GM06990 (cell line): Measurements from ENCODE around the gene SLC10A7.

ENCODE experiments used
- DNase-seq: peaks from one replicate; pipeline ENCODE4 v3.0.0-alpha.2; 2011; ENCODE audit not compliant: insufficient read length; ENCODE audit errors: extremely low read depth
- H3K27me3 ChIP-seq: replicated peaks from 2 replicates; pipeline ENCODE4 v1.6.0; 2011; ENCODE audit warnings: low read length; ENCODE audit not compliant: control insufficient read depth, insufficient read depth
- H3K36me3 ChIP-seq: 2 replicates; pipeline ENCODE4 v1.5.1; 2011; ENCODE audit warnings: low read length; ENCODE audit not compliant: control insufficient read depth, insufficient read depth
- H3K4me3 ChIP-seq: replicated peaks from 2 replicates; pipeline ENCODE4 v1.5.1; 2011; ENCODE audit warnings: low read depth, mild to moderate bottlenecking, control low read depth, low read length
- TF ChIP-seq, protein P1 (sequence below): IDR thresholded peaks from 2 replicates; pipeline ENCODE4 v1.5.1; 2011; ENCODE audit warnings: low read length, control low read depth, mild to moderate bottlenecking, inconsistent platforms; ENCODE audit not compliant: insufficient read depth, poor library complexity, severe bottlenecking

Gene SLC10A7

DNA sequence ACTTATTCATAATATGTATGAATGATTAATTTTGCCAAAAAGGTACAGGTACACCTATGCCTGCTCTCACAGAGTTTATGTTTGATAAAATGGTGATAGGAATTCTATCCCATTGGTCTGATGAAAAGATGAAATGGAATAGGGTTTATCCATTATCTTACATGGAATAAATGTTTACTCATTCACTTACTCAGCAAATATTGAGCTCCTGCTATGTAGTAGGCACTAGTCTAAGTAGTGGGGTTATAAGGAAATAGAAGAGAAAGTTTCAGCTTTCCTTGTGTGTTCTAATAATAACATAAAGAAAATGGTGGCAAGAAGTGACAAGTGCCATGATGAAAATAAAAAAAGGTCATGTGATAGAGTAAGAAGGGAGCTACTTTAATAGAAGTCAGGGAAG is 12.4 kb upstream of the SLC10A7 start:
- DNase-seq, result no peak
- H3K36me3 ChIP-seq, result no peaks in the 10 kb centered on the region
- H3K4me3 ChIP-seq, result no peak overlapping the region
- TF ChIP-seq, protein P1, sequence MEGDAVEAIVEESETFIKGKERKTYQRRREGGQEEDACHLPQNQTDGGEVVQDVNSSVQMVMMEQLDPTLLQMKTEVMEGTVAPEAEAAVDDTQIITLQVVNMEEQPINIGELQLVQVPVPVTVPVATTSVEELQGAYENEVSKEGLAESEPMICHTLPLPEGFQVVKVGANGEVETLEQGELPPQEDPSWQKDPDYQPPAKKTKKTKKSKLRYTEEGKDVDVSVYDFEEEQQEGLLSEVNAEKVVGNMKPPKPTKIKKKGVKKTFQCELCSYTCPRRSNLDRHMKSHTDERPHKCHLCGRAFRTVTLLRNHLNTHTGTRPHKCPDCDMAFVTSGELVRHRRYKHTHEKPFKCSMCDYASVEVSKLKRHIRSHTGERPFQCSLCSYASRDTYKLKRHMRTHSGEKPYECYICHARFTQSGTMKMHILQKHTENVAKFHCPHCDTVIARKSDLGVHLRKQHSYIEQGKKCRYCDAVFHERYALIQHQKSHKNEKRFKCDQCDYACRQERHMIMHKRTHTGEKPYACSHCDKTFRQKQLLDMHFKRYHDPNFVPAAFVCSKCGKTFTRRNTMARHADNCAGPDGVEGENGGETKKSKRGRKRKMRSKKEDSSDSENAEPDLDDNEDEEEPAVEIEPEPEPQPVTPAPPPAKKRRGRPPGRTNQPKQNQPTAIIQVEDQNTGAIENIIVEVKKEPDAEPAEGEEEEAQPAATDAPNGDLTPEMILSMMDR, result no peak
- H3K27me3 ChIP-seq, result no peaks in the 10 kb centered on the region

DNA sequence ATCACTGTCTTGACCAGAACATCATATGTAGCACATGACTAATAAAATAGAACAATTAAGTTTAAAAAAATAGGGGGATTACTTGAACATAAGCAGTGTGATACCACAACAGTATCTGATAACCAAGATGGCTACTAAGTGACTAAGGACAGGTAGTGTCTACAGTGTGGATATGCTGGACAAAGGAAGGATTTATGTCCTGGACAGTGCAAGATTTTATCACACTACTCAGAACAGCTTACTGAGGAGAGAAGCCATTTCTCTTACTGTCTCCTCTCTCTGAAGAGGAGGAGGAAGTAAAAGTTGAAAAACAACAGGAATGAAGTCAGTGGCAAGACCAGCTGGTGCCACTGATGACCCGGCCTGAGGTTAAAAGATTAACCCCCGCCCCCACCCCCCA is 4.0 kb upstream of the SLC10A7 start:
- H3K4me3 ChIP-seq, result no peak overlapping the region
- TF ChIP-seq, protein P1, result no peak
- no peaks in the 10 kb centered on the region for H3K27me3 ChIP-seq
- no peaks in the 10 kb centered on the region for H3K36me3 ChIP-seq
- no peak for DNase-seq

DNA sequence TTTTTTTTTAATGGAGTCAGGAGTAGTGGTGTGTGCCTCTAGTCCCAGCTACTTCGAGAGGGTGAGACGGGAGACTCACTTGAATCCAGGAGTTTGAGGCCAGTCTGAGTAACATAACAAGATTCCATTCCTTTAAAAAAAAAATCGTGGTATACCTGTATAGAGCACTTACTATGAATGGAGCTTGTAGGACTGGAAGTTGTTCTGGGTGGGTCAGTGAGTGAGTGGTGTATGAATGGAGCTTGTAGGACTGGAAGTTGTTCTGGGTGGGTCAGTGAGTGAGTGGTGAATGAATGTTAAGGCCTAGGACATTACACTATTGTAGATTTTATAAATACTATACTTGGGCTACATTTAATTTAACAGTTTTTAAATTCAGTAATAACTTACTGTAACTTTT is 2.9 kb upstream of the SLC10A7 start:
- no peak for DNase-seq
- H3K4me3 ChIP-seq, result no peak overlapping the region
- no peaks in the 10 kb centered on the region for H3K27me3 ChIP-seq
- no peaks in the 10 kb centered on the region for H3K36me3 ChIP-seq
- TF ChIP-seq, protein P1, result no peak

DNA sequence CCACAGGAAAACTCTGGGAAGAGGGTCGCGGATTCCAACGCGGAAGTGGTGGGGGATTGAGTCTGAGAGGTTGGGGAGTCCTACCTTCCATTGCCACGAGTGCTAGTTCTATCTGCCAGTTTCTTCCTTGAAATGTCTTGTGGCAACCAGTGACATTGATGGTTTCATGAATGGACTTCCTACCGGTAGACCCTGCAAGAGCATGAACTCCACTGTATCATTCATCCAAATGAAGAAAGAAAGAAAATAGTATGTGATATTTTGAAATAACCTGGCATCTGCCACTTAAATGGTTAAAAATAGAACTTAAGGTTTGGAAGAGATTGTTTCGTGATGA is 1.1 kb upstream of the SLC10A7 start:
- Histone ChIP-seq H3K27me3 (no peaks in the 10 kb centered on the region), H3K36me3 (no peaks in the 10 kb centered on the region), H3K4me3 (peak overlapping the region; percentile 99)
- TF ChIP-seq, protein P1, result no peak
- DNase-seq, result no peak

DNA sequence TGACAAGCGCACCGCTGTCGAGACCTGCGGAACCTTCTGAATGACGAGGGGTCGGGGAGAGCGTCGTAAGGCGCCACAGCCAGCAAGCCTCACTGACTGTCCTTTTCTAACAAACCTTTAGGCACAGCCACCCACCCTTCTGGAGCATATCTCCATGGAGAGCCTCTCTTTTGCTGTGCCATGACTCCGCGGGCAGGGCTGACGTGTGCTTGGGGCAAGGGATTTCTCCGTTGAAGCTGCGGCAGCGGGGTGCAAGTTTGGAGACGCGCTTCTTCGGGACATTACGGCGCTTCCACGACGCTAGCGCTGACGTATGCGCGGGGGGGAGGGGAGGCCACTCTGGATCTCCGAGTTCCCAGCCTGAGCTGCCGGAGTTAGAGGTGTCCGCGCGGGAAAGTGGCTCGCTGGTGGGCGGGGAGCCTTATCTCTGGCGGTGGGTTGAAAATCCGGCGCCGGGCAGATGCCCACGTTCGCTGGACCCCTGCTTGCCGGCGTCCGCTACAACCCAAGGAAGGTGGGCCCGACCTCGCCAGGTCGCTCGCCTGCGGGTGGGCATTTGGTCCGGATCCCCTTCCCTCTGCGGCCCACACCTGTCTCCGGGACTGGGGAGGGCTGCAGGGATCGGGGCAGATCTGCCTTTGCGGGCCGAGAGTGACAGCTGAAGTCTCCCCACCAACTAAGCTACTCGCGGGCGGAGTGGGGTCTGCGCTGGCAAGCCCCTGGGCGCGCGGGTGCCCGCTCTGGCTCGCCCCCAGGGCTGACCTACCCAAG is 543 bp upstream of the SLC10A7 start:
- H3K4me3 ChIP-seq, result peak overlapping the region; percentile 99

More for the DNA sequence above, 543 bp upstream of the SLC10A7 start:
- peak; percentile 85 for DNase-seq
- TF ChIP-seq, protein P1, result no peak
- H3K36me3 ChIP-seq, result no peaks in the 10 kb centered on the region
- no peaks in the 10 kb centered on the region for H3K27me3 ChIP-seq
